H1 (cell line): Measurements from ENCODE around the gene SCARB1. TPM values are rescaled to one million over a fixed set of nuclear protein-coding genes. Genes with fewer than 3 reads are reported as not detected.

Experiments used
- CTCF ChIA-PET: fragments of 300-600 bp; sonication (Branson Sonifier 250); formaldehyde crosslinking; loops from one replicate; lab custom pipeline; 2021; ENCODE audit not compliant: partially characterized antibody; lab: Charles Lee
- POLR2A ChIA-PET: fragments of 300-600 bp; sonication (Branson Sonifier 250); formaldehyde crosslinking; loops from one replicate; lab custom pipeline; 2021; ENCODE audit warnings: inconsistent platforms; ENCODE audit not compliant: partially characterized antibody; lab: Charles Lee
- DNase-seq, 2 experiments: peaks; one replicate each; pipeline versions ENCODE4 v3.0.0 to v3.0.0-alpha.2; 2010 to 2022; ENCODE audit warnings: low spot score in 2 of 2, low read depth in 1 of 2, mixed read lengths in 1 of 2
- FAIRE-seq: peaks from 2 replicates; lab custom pipeline; 2011; peaks lifted over from hg19 to GRCh38; lab: Jason Lieb, UNC
- H2AFZ ChIP-seq: 2 replicates; pipeline ENCODE4 v1.8.1; 2012; ENCODE audit warnings: low read length, inconsistent platforms
- H2AK5ac ChIP-seq: 2 replicates; pipeline ENCODE4 v1.6.1; 2013; ENCODE audit warnings: low read depth, low read length
- H2BK120ac ChIP-seq: replicated peaks from 2 replicates; pipeline ENCODE3; 2013; ENCODE audit warnings: low read depth, low read length, inconsistent platforms
- H2BK12ac ChIP-seq: 2 replicates; pipeline ENCODE4 v1.6.1; 2013; ENCODE audit warnings: low read depth, low read length
- H2BK15ac ChIP-seq: 2 replicates; pipeline ENCODE4 v1.6.1; 2013; ENCODE audit warnings: low read length
- H2BK20ac ChIP-seq: 2 replicates; pipeline ENCODE4 v1.6.1; 2013; ENCODE audit warnings: low read length
- H2BK5ac ChIP-seq: 2 replicates; pipeline ENCODE4 v1.6.1; 2013; ENCODE audit warnings: low read depth, low read length
- H3K14ac ChIP-seq: 2 replicates; pipeline ENCODE4 v1.6.1; 2013; ENCODE audit warnings: inconsistent platforms; ENCODE audit not compliant: insufficient read length
- H3K18ac ChIP-seq: 2 replicates; pipeline ENCODE4 v1.6.1; 2013; ENCODE audit warnings: low read length; ENCODE audit errors: extremely low read depth
- H3K23ac ChIP-seq: 2 replicates; pipeline ENCODE4 v1.6.1; 2013; ENCODE audit warnings: inconsistent platforms; ENCODE audit not compliant: insufficient read length
- H3K23me2 ChIP-seq: 2 replicates; pipeline ENCODE4 v1.6.1; 2013; ENCODE audit warnings: low read depth, low read length
- H3K27ac ChIP-seq: 2 replicates; pipeline ENCODE4 v1.6.1; 2011; ENCODE audit warnings: low read depth, low read length, inconsistent platforms
- H3K27me3 ChIP-seq, 4 experiments: replicated peaks in 1 of 4; 1 replicate in 1 of 4; 2 replicates in 3 of 4; pipeline versions ENCODE4 v1.6.1 to v1.8.1; 2011 to 2013; ENCODE audit warnings: low read length in 3 of 4, mild to moderate bottlenecking in 3 of 4, inconsistent platforms in 2 of 4, mixed read lengths in 2 of 4, moderate library complexity in 1 of 4; ENCODE audit not compliant: control insufficient read depth in 3 of 4, insufficient read depth in 3 of 4; ENCODE audit errors: extremely low read depth in 1 of 4
- H3K36me3 ChIP-seq, 4 experiments: 2 replicates each; pipeline versions ENCODE4 v1.6.1 to v1.8.1; 2011 to 2013; ENCODE audit warnings: mild to moderate bottlenecking in 4 of 4, low read length in 3 of 4, moderate library complexity in 2 of 4, control low read depth in 1 of 4, inconsistent platforms in 1 of 4; ENCODE audit not compliant: insufficient read depth in 4 of 4, control insufficient read depth in 2 of 4
- H3K4ac ChIP-seq: replicated peaks from 2 replicates; pipeline ENCODE3; 2013; ENCODE audit warnings: low read length, low read depth, mixed read lengths, inconsistent platforms; ENCODE audit not compliant: insufficient read length
- H3K4me1 ChIP-seq, 4 experiments: replicated peaks in 1 of 4; 1 replicate in 1 of 4; 2 replicates in 3 of 4; pipeline versions ENCODE4 v1.6.1 to v1.8.1; 2011 to 2013; ENCODE audit warnings: low read length in 3 of 4, inconsistent platforms in 2 of 4, mixed read lengths in 1 of 4; ENCODE audit not compliant: insufficient read depth in 4 of 4, control insufficient read depth in 3 of 4
- H3K4me2 ChIP-seq, 2 experiments: 2 replicates each; pipeline versions ENCODE4 v1.6.1 to v1.8.1; 2011 to 2013; ENCODE audit warnings: low read depth in 2 of 2, low read length in 2 of 2, control low read depth in 1 of 2, inconsistent platforms in 1 of 2, mild to moderate bottlenecking in 1 of 2; ENCODE audit not compliant: insufficient read depth in 1 of 2
- H3K4me3 ChIP-seq, 4 experiments: fragments of 200-600, 300-600 bp in 1 of 4; sonication (generic), shearing (Covaris generic), sonication (Bioruptor Twin) in 1 of 4; 2 replicates each; pipeline versions ENCODE4 v1.5.1 to v1.8.1; 2011 to 2016; ENCODE audit warnings: low read length in 4 of 4, low read depth in 3 of 4, control low read depth in 2 of 4, inconsistent platforms in 2 of 4, mild to moderate bottlenecking in 2 of 4, mixed read lengths in 1 of 4, moderate library complexity in 1 of 4; ENCODE audit not compliant: insufficient read depth in 2 of 4; ENCODE audit errors: extremely low read depth in 1 of 4
- H3K56ac ChIP-seq: replicated peaks from 2 replicates; pipeline ENCODE3; 2013; ENCODE audit warnings: low read depth, mild to moderate bottlenecking, mixed read lengths, low read length, inconsistent platforms; ENCODE audit not compliant: insufficient read length
- H3K79me1 ChIP-seq: 2 replicates; pipeline ENCODE4 v1.6.1; 2013; ENCODE audit warnings: low read depth, low read length, control low read depth
- H3K79me2 ChIP-seq, 2 experiments: 2 replicates each; pipeline versions ENCODE4 v1.6.1 to v1.8.1; 2012 to 2013; ENCODE audit warnings: low read length in 2 of 2, mild to moderate bottlenecking in 2 of 2, inconsistent platforms in 1 of 2; ENCODE audit not compliant: insufficient read depth in 2 of 2, control insufficient read depth in 1 of 2
- H3K9ac ChIP-seq, 4 experiments: replicated peaks in 1 of 4; 1 replicate in 1 of 4; 2 replicates in 3 of 4; pipeline versions ENCODE4 v1.6.1 to v1.8.1; 2011 to 2013; ENCODE audit warnings: low read depth in 3 of 4, low read length in 3 of 4, control low read depth in 2 of 4, mild to moderate bottlenecking in 2 of 4, moderate library complexity in 2 of 4, inconsistent platforms in 1 of 4; ENCODE audit errors: extremely low read depth in 1 of 4
- H3K9me3 ChIP-seq, 2 experiments: 2 replicates each; pipeline versions ENCODE4 v1.6.1 to v1.8.1; 2012 to 2013; ENCODE audit warnings: mild to moderate bottlenecking in 2 of 2, moderate library complexity in 2 of 2, control low read depth in 1 of 2, inconsistent platforms in 1 of 2, low read depth in 1 of 2, low read length in 1 of 2, mixed read lengths in 1 of 2; ENCODE audit not compliant: insufficient read depth in 2 of 2
- H4K20me1 ChIP-seq, 2 experiments: replicated peaks in 1 of 2; 2 replicates each; pipeline versions ENCODE3 to v1.8.1; 2011 to 2013; ENCODE audit warnings: inconsistent platforms in 2 of 2, low read length in 2 of 2, mild to moderate bottlenecking in 1 of 2; ENCODE audit not compliant: insufficient read depth in 2 of 2, control insufficient read depth in 1 of 2
- H4K5ac ChIP-seq: 2 replicates; pipeline ENCODE4 v1.6.1; 2013; ENCODE audit warnings: low read length, low read depth, mixed read lengths, inconsistent platforms; ENCODE audit not compliant: insufficient read length
- H4K8ac ChIP-seq: 2 replicates; pipeline ENCODE4 v1.8.0; 2013; ENCODE audit warnings: mild to moderate bottlenecking, moderate library complexity, low read length, inconsistent platforms; ENCODE audit not compliant: insufficient read depth; ENCODE audit errors: extremely low read depth
- H4K91ac ChIP-seq: replicated peaks from 2 replicates; pipeline ENCODE3; 2013; ENCODE audit warnings: low read length, mixed read lengths, inconsistent platforms; ENCODE audit not compliant: insufficient read length
- POLR2A ChIP-seq, 2 experiments: IDR thresholded peaks; 1 replicate in 1 of 2; 2 replicates in 1 of 2; pipeline ENCODE4 v1.6.1; 2011; ENCODE audit warnings: low read depth in 2 of 2, low read length in 2 of 2, mild to moderate bottlenecking in 2 of 2; ENCODE audit errors: control extremely low read depth in 1 of 2
- POU5F1 ChIP-seq: IDR thresholded peaks from 2 replicates; pipeline ENCODE4 v1.6.1; 2011; ENCODE audit warnings: low read depth, mild to moderate bottlenecking, low read length, moderate library complexity
- TBP ChIP-seq: IDR thresholded peaks from 2 replicates; pipeline ENCODE4 v1.6.1; 2011; ENCODE audit warnings: low read depth, low read length, improper control_type of control experiment
- WGBS, 2 experiments: shearing (Covaris generic) in 1 of 2; methylation state at CpG; one replicate each; pipeline versions ENCODE4 v1.1.6 to v1.1.7; 2013 to 2015; ENCODE audit warnings: low lambda C conversion rate in 2 of 2, mixed read lengths in 2 of 2, inconsistent platforms in 1 of 2, low coverage in 1 of 2, missing lambda C conversion rate in 1 of 2; ENCODE audit not compliant: insufficient replicate concordance in 2 of 2, insufficient coverage in 1 of 2, insufficient read length in 1 of 2; ENCODE audit errors: extremely low coverage in 1 of 2, missing lambda C conversion rate in 1 of 2; 5-methylcytosine and 5-hydroxymethylcytosine counted together
- polyA plus RNA-seq, 7 experiments: library from polyadenylated mRNA; depleted of rRNA in 3 of 7; stranded (reverse) in 5 of 7; unstranded in 2 of 7; fragments of >200 nt in 5 of 7; fragments of 200-250 nt in 2 of 7; gene quantifications; 1 replicate in 5 of 7; 2 replicates in 1 of 7; 4 replicates in 1 of 7; pipeline versions ENCODE4 v1.2.1 to v1.2.3, GENCODE V29; 2011 to 2013; ENCODE audit warnings: missing spikeins in 2 of 7, mixed read lengths in 2 of 7
- total RNA-seq: library from RNA; stranded (reverse); fragmentation: NEBNext Ultra II Directional; extraction: Animal tissue kit (Norgen Biotek cat#: 25700); gene quantifications from 2 replicates; pipeline ENCODE4 v1.2.1, GENCODE V29; 2021

The SCARB1 gene
- total and polyA plus RNA-seq, 2 of the 8 experiments (the other 6 are each of a cell fraction or from before 2014, with no cell fraction given) = 45.3 to 57.1 TPM

GRCh38 chr12:124788936-124789555 is 74.6 kb downstream of the SCARB1 start:
- Histone ChIP-seq H2BK20ac (no peak overlapping the region), H2BK5ac (no peak overlapping the region), H2BK120ac (no peak overlapping the region), H3K79me2 (no peaks in the 10 kb centered on the region), H2BK12ac (no peak overlapping the region), H3K79me1 (no peaks in the 10 kb centered on the region), H3K4ac (no peak overlapping the region), H3K56ac (no peak overlapping the region), H3K27ac (no peak overlapping the region), H3K23me2 (no peaks in the 10 kb centered on the region), H3K18ac (no peak overlapping the region), H4K8ac (no peak overlapping the region), H3K36me3 (peaks cover 0 to 4% (median 0%) of the 10 kb centered on the region in 4 experiments; a peak in 3 of 8 replicates), H3K14ac (no peak overlapping the region), H3K23ac (no peak overlapping the region), H3K4me3 (no peak overlapping the region), H4K5ac (no peak overlapping the region), H4K20me1 (no peaks in the 10 kb centered on the region), H3K9ac (no peak overlapping the region), H3K4me1 (peaks cover 0 to 5% (median 1%) of the 10 kb centered on the region in 4 experiments; a peak in 3 of 7 replicates), H4K91ac (no peak overlapping the region), H3K27me3 (no peaks in the 10 kb centered on the region), H3K4me2 (no peak overlapping the region), H2AK5ac (no peak overlapping the region), H2AFZ (no peak overlapping the region), H3K9me3 (no peaks in the 10 kb centered on the region), H2BK15ac (no peak overlapping the region)
- DNase-seq (no peak), FAIRE-seq (no peak)
- CTCF ChIA-PET = no interaction called here
- POLR2A ChIA-PET = no interaction called here
- 92% methylated on average over 13 of the region's 13 CpGs; no CpG with 5 or more reads in 1 of the 2 experiments for WGBS, 2 experiments
- TF ChIP-seq POLR2A (IDR thresholded peaks at IDR 0.05; ENCODE audit: control extremely low read depth in 1 of 2, low read depth in 2 of 2, low read length in 2 of 2) (no peak), POU5F1 (no peak), TBP (no peak)
